ENCODE measurements around the gene KRTAP10-8.
"Not testable (repeated sequence)": the region's sequence is repeated elsewhere in the genome, so short reads cannot be mapped to it uniquely, and the experiment has no call there.

Gene KRTAP10-8

DNA sequence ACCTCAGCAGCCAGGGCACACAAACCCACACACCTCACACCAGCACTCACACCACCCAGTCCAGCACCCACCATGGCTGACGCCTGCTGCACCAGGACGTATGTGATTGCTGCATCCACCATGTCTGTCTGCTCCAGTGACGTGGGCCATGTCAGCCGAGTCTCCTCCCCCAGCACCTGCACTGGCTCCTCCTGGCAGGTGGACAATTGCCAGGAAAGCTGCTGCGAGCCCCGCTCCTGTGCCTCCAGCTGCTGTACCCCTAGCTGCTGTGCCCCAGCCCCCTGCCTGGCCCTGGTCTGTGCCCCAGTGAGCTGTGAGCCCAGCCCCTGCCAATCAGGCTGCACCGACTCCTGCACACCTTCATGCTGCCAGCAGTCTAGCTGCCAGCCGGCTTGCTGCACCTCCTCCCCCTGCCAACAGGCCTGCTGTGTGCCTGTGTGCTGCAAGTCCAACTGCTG lies at the start of gene KRTAP10-8:
Gene KRTAP10-8, plus strand, starts transcription at position 51 of the 458 bp plus-strand sequence. Its CDS starts 22 bp downstream, at position 73.
- no peak for DNase-seq

DNA sequence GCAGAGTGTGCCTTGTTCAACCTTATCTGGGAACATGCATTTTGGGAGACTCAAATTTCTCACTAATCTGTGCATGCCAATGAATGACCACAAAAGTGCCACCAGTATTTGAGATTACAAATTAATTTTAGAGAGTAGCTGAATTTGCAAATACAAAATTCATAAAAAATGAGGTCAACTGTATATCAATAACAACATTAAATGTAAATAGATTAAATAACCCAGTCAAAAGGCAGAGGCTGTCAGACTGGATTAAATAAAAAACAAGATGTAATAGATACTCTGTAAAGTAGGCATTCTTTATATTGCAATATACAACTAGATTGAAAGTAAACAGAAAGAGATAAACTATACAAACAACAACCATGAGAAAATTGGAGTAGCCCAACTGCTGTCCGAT lies 47.8 kb upstream of the KRTAP10-8 start:
- no peak for DNase-seq

- no peak for DNase-seq
Measured at GRCh38 chr21:44564886-44565598, 46.8 kb upstream of the KRTAP10-8 start.

DNA sequence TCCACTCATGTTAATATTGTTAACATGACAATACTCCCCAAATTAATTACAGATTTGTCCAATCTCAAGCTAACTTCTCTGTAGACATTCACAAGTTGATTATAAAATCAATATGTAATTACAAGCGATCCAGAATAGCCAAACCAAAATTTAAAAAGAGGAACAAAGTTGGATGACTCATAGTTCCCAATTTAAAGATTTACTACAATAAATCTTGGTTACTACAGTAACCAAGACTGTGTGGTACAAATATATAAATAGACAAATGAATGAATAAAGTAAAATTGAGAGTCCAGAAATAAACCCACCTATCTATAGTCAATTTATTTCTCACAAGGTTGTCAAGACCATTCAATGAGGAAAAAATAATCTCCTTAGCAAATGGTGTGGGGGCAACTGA lies 45.5 kb upstream of the KRTAP10-8 start:
- DNase-seq = no peak

DNA sequence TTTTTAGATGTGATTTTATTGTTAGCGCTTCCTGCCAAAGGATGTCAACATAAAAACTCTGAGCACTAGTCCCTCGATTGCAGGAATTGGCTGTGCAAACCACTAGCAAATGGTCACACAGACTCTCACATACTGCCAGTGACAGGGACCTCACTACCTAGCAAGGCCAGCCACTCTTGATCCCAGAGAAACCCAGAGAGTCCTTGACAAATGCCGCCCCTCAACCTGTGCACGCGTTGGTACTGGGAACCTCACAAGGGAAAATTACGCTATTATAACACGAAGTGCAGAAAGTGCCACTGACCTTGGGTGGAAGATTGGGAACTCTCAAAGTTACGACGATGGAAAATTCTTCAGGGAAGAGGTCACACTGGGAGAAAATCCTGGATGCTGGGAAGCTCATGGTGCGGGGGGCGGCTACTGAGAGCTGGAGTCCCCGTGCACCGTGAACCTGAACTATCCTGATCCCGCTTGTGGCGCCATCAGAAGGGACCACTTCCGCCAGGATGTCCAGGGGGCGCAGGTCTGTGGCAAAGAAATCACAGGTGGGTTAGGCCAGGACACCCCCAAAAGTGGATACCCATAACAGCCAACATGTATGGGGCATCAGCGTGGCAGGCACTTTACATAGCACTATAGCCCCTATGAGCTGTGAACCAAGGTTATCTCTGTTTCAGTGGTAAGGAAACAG lies 44.3 kb upstream of the KRTAP10-8 start:
- DNase-seq = no peak

DNA sequence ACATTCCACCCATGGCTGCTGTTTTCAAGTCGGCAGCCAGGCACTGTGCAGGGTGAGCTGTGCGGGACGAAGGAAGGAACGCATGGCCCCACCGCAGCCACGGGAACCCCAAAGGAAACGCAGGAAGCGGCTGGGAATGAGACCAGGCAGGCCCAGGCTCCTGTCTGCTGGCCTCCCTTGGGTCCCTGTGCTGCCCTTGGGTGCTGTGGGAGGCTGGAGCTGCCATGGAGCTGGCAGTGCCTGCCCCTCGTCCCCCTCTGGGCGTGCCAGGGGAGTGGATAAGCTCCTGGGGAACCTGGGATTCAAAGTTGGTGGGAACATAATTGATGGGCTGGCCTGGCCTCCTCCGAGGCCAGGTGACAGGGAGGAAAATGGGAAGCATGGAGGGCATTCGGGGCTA lies 43.6 kb upstream of the KRTAP10-8 start:
- no peak for DNase-seq

DNA sequence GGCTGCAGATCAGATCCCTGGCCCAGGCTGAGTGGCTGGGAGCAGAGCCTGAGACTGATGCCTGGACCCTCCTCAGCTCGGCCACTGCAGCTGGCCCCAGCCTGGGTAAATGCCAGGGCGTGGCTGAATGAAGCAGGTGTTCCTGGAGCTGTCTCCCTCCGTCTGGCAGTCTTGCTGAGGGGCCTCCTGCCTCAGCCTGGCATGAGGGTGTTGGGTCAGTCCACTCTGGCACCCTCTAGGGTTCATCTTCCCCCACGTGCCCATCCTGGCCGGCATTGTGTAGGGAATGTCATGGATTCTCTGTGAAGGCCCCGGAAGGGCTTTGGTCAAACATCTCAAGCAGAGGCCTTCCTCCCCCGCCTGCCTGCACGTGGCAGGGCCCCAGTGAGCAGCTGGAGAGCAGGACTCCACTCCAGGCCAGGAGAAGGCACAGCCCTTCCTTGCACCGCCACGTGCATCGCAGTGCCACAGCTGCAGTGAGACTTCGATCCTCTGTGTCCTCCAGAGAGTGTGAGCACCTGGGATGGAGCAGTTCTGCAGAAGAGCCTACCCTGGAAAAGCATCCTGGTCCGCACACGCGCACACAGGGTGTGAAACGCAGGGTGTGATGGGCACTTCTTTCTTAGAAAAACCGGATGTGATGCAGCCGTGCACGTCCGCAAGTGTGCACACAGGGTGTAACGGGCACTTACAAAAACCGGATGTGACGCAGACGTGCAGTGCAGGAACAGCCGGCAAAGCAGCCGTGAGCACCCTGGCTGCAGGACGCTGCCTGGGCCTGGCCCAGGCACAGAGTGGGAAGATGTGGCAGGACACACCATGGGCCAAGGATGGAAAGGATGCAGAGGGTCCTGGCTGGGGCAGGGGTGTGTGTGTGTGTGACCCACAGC lies 43.0 kb upstream of the KRTAP10-8 start:
- no peak for DNase-seq

DNA sequence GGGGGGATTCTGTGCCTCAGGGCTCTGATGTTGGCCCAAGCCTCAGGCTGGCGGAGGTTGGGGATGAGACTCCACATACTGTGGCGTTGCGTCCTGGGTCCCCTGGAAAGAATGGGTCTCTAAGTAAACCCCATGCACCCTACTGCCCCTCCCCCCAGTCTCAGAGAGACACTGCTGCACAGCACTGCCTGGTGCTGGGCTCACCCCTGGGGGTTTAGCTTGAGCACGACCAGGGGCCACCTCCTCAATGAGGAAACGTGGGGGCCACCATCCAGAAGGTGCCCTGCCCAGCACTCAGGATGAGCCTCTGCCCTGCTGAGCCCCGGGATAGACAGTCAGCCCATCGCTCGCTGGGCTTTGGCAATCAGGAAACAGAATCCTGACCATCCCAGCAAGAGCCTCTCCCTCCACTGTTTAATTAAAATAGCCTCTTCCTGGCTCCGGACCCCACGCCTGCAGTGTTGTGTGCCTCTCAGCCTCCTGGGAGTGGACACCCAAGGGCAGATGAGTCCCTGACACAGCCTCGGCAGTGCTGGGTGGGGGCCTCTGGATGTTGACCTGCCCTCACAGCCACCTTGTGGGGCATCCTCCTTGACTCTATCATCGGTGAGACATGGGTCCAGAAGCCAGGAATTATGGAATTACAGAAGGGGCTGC lies 41.9 kb upstream of the KRTAP10-8 start:
- DNase-seq = no peak

- DNase-seq = no peak
Measured at GRCh38 chr21:44571296-44571695, 40.6 kb upstream of the KRTAP10-8 start.

- no peak for DNase-seq
Measured at GRCh38 chr21:44571844-44572782, 39.8 kb upstream of the KRTAP10-8 start.

- DNase-seq = no peak
Measured at GRCh38 chr21:44572959-44573583, 38.8 kb upstream of the KRTAP10-8 start.

GRCh38 chr21:44573630-44574456 lies 38.0 kb upstream of the KRTAP10-8 start, which contains the start of gene KRTAP10-4:
TSS of gene KRTAP10-4 (plus strand) at chr21:44573729. CDS start at chr21:44573759, 30 bp downstream.
- DNase-seq = not testable (repeated sequence)

GRCh38 chr21:44574457-44575306 lies 37.2 kb upstream of the KRTAP10-8 start:
- DNase-seq = no peak

DNA sequence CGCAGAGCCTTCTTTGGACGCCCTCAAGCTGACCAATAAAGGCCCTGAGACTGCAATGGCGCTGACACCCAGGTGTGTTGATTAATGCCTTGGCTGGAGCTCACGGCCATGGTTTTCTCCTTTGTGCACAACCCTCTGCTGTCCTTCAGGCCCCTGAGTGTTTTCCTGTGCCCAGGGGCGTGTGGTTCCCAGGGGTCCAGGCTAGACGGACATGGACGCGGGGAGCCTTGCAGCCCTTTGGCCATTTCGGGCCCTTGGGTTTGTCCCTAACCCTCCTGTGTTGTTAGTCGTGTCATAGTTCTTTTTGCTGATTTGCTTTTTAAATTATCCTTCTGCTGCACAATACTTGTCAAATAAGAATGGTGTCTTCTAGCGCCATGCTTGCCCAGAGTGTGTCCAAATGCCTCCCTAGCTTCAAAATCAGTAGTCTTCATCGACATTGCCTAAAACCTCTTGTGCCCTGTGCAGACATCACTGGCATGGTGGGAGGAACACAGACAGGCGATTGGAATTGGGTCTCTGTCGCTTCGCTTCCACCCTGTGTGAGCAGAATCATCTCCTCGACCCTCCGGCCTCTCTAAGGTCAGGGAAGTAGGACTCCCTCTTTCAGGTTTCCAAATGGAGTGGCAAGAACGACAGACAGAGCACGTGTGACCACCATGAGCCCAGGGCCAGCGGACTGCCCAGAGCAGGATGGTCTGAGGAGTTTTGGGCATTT lies 36.4 kb upstream of the KRTAP10-8 start:
- DNase-seq = no peak

DNA sequence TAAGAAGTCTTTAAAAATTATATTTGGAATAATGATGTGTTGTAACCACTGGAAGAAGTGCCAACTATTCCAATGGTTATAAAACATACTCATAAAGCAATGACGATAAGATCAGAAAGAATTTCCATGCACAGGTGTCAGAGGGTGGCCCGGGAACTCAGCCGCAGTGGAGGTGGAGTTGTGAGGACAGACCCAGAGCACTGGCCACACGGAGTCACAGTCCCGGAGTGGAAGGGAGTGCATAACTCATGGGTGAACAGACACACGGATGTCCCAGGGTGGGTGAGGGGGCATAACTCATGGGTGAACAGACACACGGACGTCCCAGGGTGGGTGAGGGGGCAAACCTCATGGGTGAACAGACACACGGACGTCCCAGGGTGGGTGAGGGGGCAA lies 35.9 kb upstream of the KRTAP10-8 start:
- DNase-seq = no peak

- no peak for DNase-seq
Measured at GRCh38 chr21:44578371-44579055, 33.4 kb upstream of the KRTAP10-8 start.

DNA sequence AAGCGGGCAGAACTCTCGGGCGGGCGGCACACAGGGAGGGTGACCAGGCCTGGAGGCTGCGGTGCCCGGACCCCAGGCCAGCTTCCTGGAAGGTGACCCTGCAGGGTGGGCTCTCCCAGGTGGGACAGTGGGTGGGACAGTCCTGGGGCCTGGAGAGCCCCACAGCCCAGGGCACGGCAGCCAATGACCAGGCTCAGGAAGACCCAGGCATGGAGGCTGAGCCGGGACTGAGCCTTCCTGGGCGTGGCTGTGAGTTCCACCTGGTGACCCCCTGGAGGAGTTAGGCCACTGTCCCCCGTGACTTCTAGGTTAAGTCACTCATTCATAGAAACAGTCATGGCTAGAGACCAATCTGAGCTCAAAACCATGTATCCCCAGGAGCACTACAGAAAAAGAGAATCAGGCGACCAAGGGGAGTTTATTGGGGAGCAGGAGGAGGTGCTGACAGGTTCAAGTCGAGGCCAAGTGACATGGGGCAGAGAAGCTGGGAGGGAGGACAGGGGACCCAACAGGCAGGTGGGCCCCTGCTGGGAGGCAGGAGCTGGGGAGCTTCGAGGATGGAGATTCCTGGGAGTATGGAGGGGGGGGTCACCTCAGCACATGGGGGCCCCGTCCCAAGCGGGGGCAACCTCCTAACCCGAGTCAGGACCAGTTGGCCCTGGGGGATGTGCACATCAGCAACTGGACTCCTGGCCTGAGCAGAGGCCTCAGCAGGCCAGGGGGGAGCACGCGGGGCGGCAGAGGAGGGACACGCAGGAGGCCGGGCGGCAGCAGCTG lies 32.6 kb upstream of the KRTAP10-8 start:
- DNase-seq = no peak
